ENCODE results near the gene ESRRB. TPM values are rescaled to one million over a fixed set of nuclear protein-coding genes. Genes with fewer than 3 reads are reported as not detected.

ESRRB gene
- total RNA-seq, 2 donors from 2014 or later: 1.1 to 1.2 TPM

DNA sequence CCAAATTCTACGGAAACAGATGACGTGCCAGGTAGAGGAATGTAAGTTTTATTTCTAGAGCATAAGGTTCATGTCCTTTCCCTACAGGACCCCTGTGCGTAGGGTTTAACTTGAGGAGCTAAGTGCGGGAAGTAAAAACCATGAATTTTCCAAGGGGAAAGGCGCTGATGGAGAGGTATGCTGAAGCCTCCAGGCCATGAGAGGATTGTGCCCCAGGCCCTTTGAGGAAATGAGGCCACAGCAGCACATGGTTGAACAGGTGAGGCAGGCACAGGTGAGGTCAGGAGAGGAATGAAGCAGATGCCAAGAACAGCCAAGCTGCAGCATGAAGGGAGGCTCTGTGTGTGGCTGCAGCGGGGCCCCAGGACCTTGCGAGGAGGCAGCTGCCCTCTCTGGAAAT is 14.7 kb downstream of the ESRRB start:
- Mint-ChIP-seq H3K4me1 (peaks cover 10% of the 10 kb centered on the region), H3K36me3 (ENCODE audit: low read depth) (no peaks in the 10 kb centered on the region), H3K27ac (no peak overlapping the region), H3K9me3 (no peaks in the 10 kb centered on the region), H3K27me3 (ENCODE audit: insufficient read depth) (peaks cover 8% of the 10 kb centered on the region), H3K4me3 (no peak overlapping the region)
- Histone ChIP-seq H3K27ac (ENCODE audit: low read depth, low read length) (no peak overlapping the region), H3K4me1 (ENCODE audit: control insufficient read depth, insufficient read depth, low read length) (no peaks in the 10 kb centered on the region), H3K36me3 (ENCODE audit: control insufficient read depth, insufficient read depth, low read length) (no peaks in the 10 kb centered on the region), H3K9ac (ENCODE audit: extremely low read depth, low read length, poor library complexity, severe bottlenecking) (no peak overlapping the region), H3K4me3 (ENCODE audit: low read length) (no peak overlapping the region), H3K27me3 (ENCODE audit: control insufficient read depth, insufficient read depth, low read length, poor library complexity, severe bottlenecking) (peaks cover 5% of the 10 kb centered on the region), H3K9me3 (ENCODE audit: control insufficient read depth, low read length) (no peaks in the 10 kb centered on the region)
- DNase-seq: no peak
- TF ChIP-seq, protein P1, sequence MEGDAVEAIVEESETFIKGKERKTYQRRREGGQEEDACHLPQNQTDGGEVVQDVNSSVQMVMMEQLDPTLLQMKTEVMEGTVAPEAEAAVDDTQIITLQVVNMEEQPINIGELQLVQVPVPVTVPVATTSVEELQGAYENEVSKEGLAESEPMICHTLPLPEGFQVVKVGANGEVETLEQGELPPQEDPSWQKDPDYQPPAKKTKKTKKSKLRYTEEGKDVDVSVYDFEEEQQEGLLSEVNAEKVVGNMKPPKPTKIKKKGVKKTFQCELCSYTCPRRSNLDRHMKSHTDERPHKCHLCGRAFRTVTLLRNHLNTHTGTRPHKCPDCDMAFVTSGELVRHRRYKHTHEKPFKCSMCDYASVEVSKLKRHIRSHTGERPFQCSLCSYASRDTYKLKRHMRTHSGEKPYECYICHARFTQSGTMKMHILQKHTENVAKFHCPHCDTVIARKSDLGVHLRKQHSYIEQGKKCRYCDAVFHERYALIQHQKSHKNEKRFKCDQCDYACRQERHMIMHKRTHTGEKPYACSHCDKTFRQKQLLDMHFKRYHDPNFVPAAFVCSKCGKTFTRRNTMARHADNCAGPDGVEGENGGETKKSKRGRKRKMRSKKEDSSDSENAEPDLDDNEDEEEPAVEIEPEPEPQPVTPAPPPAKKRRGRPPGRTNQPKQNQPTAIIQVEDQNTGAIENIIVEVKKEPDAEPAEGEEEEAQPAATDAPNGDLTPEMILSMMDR (conservative IDR thresholded peaks at IDR 0.05): no peak
- WGBS, 2 experiments (ENCODE audit: insufficient coverage in 1 of 2, insufficient read length in 1 of 2): 93 to 98% methylated on average over 5 to 7 of the region's 7 CpGs

DNA sequence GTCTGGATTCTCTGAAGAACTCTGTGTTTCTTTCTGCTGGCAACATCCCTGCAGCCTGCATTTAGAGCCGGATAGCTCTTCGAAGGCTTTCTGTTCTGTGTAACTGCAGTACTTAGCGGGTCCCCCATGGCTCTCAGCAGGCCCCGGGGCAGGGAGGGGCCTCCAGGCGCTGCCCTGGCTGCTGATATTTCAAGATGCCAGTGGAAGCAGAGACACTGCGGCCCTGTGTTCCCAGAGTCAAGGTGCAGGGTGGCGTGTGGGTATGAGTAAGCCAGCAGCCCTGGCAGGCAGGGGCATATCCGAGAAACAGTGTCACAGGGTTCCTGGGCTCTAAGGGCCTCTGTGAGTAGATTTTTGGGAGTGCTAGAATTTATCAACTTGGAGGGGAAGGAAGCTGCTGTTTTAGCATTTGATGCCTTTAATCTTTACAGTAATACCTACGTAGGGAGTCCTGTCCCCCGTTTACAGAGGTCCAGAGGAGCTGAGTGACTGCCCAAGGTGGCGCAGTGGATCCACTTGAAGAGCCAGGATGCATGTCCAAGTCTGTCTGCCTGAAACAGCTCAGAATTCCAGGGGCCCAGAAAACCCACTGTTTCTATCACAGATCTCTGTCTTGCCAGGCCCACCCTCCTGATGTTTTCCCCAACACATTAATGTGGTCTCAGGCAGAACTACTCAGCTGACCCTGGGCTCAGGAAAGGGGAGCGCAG is 16.2 kb downstream of the ESRRB start:
- no peak overlapping the region for H3K4me3 ChIP-seq (ENCODE audit: low read length)
- H3K9ac ChIP-seq (ENCODE audit: extremely low read depth, low read length, poor library complexity, severe bottlenecking): no peak overlapping the region
- H3K36me3 ChIP-seq (ENCODE audit: control insufficient read depth, insufficient read depth, low read length): no peaks in the 10 kb centered on the region
- 69 to 74% methylated on average over 10 to 12 of the region's 12 CpGs for WGBS, 2 experiments (ENCODE audit: insufficient coverage in 1 of 2, insufficient read length in 1 of 2)
- peaks cover 8% of the 10 kb centered on the region for H3K27me3 Mint-ChIP-seq (ENCODE audit: insufficient read depth)
- no peak overlapping the region for H3K27ac Mint-ChIP-seq
- no peak overlapping the region for H3K27ac ChIP-seq (ENCODE audit: low read depth, low read length)
- no peaks in the 10 kb centered on the region for H3K36me3 Mint-ChIP-seq (ENCODE audit: low read depth)
- no peaks in the 10 kb centered on the region for H3K27me3 ChIP-seq (ENCODE audit: control insufficient read depth, insufficient read depth, low read length, poor library complexity, severe bottlenecking)
- H3K4me1 Mint-ChIP-seq: peaks cover 7% of the 10 kb centered on the region
- no peaks in the 10 kb centered on the region for H3K4me1 ChIP-seq (ENCODE audit: control insufficient read depth, insufficient read depth, low read length)
- no peaks in the 10 kb centered on the region for H3K9me3 ChIP-seq (ENCODE audit: control insufficient read depth, low read length)
- no peaks in the 10 kb centered on the region for H3K9me3 Mint-ChIP-seq
- TF ChIP-seq, protein P1 (conservative IDR thresholded peaks at IDR 0.05): no peak
- no peak for DNase-seq
- no peak overlapping the region for H3K4me3 Mint-ChIP-seq

GRCh38 chr14:76394569-76394968 is 18.6 kb downstream of the ESRRB start:
- Histone ChIP-seq H3K4me1 (ENCODE audit: control insufficient read depth, insufficient read depth, low read length) (no peaks in the 10 kb centered on the region), H3K27me3 (ENCODE audit: control insufficient read depth, insufficient read depth, low read length, poor library complexity, severe bottlenecking) (no peaks in the 10 kb centered on the region), H3K4me3 (ENCODE audit: low read length) (no peak overlapping the region), H3K36me3 (ENCODE audit: control insufficient read depth, insufficient read depth, low read length) (no peaks in the 10 kb centered on the region), H3K27ac (ENCODE audit: low read depth, low read length) (no peak overlapping the region), H3K9ac (ENCODE audit: extremely low read depth, low read length, poor library complexity, severe bottlenecking) (no peak overlapping the region), H3K9me3 (ENCODE audit: control insufficient read depth, low read length) (no peaks in the 10 kb centered on the region)
- Mint-ChIP-seq H3K4me1 (peaks cover 12% of the 10 kb centered on the region), H3K27ac (no peak overlapping the region), H3K27me3 (ENCODE audit: insufficient read depth) (peaks cover 8% of the 10 kb centered on the region), H3K36me3 (ENCODE audit: low read depth) (no peaks in the 10 kb centered on the region), H3K9me3 (no peaks in the 10 kb centered on the region), H3K4me3 (no peak overlapping the region)
- 88 to 94% methylated on average over 2 to 5 of the region's 5 CpGs for WGBS, 2 experiments (ENCODE audit: insufficient coverage in 1 of 2, insufficient read length in 1 of 2)
- DNase-seq: no peak
- TF ChIP-seq, protein P1 (conservative IDR thresholded peaks at IDR 0.05): no peak
